ENCODE data around the gene CAAP1. TPM values are rescaled to one million over a fixed set of nuclear protein-coding genes. Genes with fewer than 3 reads are reported as not detected.

The CAAP1 gene
- total RNA-seq, 1 experiment from 2014 or later: 30.5 TPM

- no peaks in the 10 kb centered on the region for H3K23me2 ChIP-seq (ENCODE audit: insufficient read length, low read depth, low read length, poor library complexity, severe bottlenecking)
- no peak overlapping the region for H3K4me3 Mint-ChIP-seq
- peaks cover 26 to 31% of the 10 kb centered on the region in 2 experiments for H3K4me1 Mint-ChIP-seq
- H3K18ac ChIP-seq (ENCODE audit: insufficient read length, low read depth, low read length): no peak overlapping the region
- no peaks in the 10 kb centered on the region for H3K27me3 ChIP-seq (ENCODE audit: insufficient read depth, low read length)
- TF ChIP-seq, protein P1, sequence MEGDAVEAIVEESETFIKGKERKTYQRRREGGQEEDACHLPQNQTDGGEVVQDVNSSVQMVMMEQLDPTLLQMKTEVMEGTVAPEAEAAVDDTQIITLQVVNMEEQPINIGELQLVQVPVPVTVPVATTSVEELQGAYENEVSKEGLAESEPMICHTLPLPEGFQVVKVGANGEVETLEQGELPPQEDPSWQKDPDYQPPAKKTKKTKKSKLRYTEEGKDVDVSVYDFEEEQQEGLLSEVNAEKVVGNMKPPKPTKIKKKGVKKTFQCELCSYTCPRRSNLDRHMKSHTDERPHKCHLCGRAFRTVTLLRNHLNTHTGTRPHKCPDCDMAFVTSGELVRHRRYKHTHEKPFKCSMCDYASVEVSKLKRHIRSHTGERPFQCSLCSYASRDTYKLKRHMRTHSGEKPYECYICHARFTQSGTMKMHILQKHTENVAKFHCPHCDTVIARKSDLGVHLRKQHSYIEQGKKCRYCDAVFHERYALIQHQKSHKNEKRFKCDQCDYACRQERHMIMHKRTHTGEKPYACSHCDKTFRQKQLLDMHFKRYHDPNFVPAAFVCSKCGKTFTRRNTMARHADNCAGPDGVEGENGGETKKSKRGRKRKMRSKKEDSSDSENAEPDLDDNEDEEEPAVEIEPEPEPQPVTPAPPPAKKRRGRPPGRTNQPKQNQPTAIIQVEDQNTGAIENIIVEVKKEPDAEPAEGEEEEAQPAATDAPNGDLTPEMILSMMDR (conservative IDR thresholded peaks at IDR 0.05): no peak
- no peak for DNase-seq
- WGBS (ENCODE audit: extremely low coverage, insufficient read length, low lambda C conversion rate): no CpG with 5 or more reads among the region's 3 CpGs
- no peak overlapping the region for H2BK15ac ChIP-seq (ENCODE audit: low read depth, low read length)
- H2AK5ac ChIP-seq (ENCODE audit: insufficient read length, low read length): no peak overlapping the region
- H4K8ac ChIP-seq (replicated peaks; ENCODE audit: insufficient read length, low read depth, low read length): no peak overlapping the region
- peaks cover 43% of the 10 kb centered on the region; the same call in 1 of the 2 replicates for H3K79me2 ChIP-seq (ENCODE audit: insufficient read depth, low read length)
- H3K4me2 ChIP-seq (ENCODE audit: insufficient read depth, insufficient read length, low read length): no peak overlapping the region
- H2AFZ ChIP-seq (ENCODE audit: low read length): no peak overlapping the region
- no peaks in the 10 kb centered on the region for H4K20me1 ChIP-seq (ENCODE audit: control insufficient read depth, insufficient read depth, insufficient read length)
- no peak overlapping the region for H3K27ac ChIP-seq (ENCODE audit: insufficient read length, low read depth, low read length)
- H2BK12ac ChIP-seq (ENCODE audit: insufficient read length, low read depth, low read length): no peak overlapping the region
- H3K9me3 Mint-ChIP-seq: peaks cover 8 to 9% of the 10 kb centered on the region in 2 experiments
- H4K5ac ChIP-seq (ENCODE audit: insufficient read length, low read depth, low read length): no peak overlapping the region
- no peak overlapping the region for H2BK5ac ChIP-seq (ENCODE audit: insufficient read length, low read length)
- H3K56ac ChIP-seq (ENCODE audit: insufficient read length, low read depth, low read length): no peak overlapping the region
- H3T11ph ChIP-seq (ENCODE audit: low read length): no peak overlapping the region
- no peak overlapping the region for H3K27ac Mint-ChIP-seq
- H3K27me3 Mint-ChIP-seq (ENCODE audit: low read depth): no peaks in the 10 kb centered on the region
- no peak overlapping the region for H3K14ac ChIP-seq (ENCODE audit: insufficient read depth, low read length)
- no peak overlapping the region for H2BK120ac ChIP-seq (ENCODE audit: low read depth, low read length, poor library complexity, severe bottlenecking)
- no peak overlapping the region for H3K23ac ChIP-seq (ENCODE audit: insufficient read length, low read depth, low read length)
- no peaks in the 10 kb centered on the region for H3K79me1 ChIP-seq (ENCODE audit: insufficient read depth, low read depth, low read length, poor library complexity, severe bottlenecking)
- H2BK20ac ChIP-seq (ENCODE audit: low read depth, low read length, poor library complexity, severe bottlenecking): no peak overlapping the region
- no peak overlapping the region for H3K4ac ChIP-seq (ENCODE audit: low read depth, low read length)
- no peak overlapping the region for H4K91ac ChIP-seq (ENCODE audit: insufficient read length, low read depth, low read length)
- H3K4me1 ChIP-seq (ENCODE audit: insufficient read depth, low read length): peaks cover 2% of the 10 kb centered on the region; the same call in 1 of the 2 replicates
- no peaks in the 10 kb centered on the region for H3K9me3 ChIP-seq (ENCODE audit: control insufficient read depth, low read depth, low read length)
- peaks cover 16 to 27% (median 25%) of the 10 kb centered on the region in 3 experiments for H3K36me3 Mint-ChIP-seq (ENCODE audit: insufficient read depth in 1 of 3, low read depth in 3 of 3)
- H3K9ac ChIP-seq (ENCODE audit: extremely low read depth, insufficient read length, low read length): no peak overlapping the region
These were observed 47.5 kb upstream of the CAAP1 start for GRCh38 chr9:26939955-26940711.
